HCT116 (cell line): ENCODE data around the gene GPR78. TPM values are rescaled to one million over a fixed set of nuclear protein-coding genes. Genes with fewer than 3 reads are reported as not detected.

Source experiments
- ATAC-seq: fragments of 200-7000 bp; cut with Tn5 transposase; 2 replicates; pipeline ENCODE4 v1.9.1; 2020; ENCODE audit warnings: mild to moderate bottlenecking, moderate library complexity
- BruUV-seq: library from RNA; stranded (reverse); fragments of 400-500 nt; replicated peaks from 2 replicates; lab custom pipeline; 2021; lab: Mats Ljungman, UMichigan
- CTCF ChIA-PET: fragments of 300-600 bp; sonication (Branson Sonifier 250); formaldehyde crosslinking; loops from one replicate; lab custom pipeline; 2021; ENCODE audit warnings: antibody characterized with exemption; lab: Charles Lee
- POLR2A ChIA-PET: fragments of 300-600, 350-600 bp; sonication (Branson Sonifier 250); formaldehyde crosslinking; loops from one replicate; lab custom pipeline; 2021; ENCODE audit warnings: antibody characterized with exemption; lab: Charles Lee
- RAD21 ChIA-PET, 2 experiments: fragments of 300-600 bp; sonication (Branson Sonifier 250); formaldehyde crosslinking; loops; one replicate each; lab custom pipeline; 2023; ENCODE audit warnings: low total read pairs in 2 of 2; ENCODE audit not compliant: uncharacterized antibody in 2 of 2, unreplicated experiment in 2 of 2, low non-redundant PET in 1 of 2; lab: Charles Lee
- DNase-seq: peaks from one replicate; pipeline ENCODE4 v3.0.0-alpha.2; 2010; ENCODE audit warnings: low read depth, low spot score
- H2AFZ ChIP-seq: fragments of 200-600 bp; shearing (Covaris generic), sonication (generic); 2 replicates; pipeline ENCODE4 v1.6.1; 2017; ENCODE audit warnings: low read depth, mixed run types, mixed read lengths, antibody characterized with exemption, low read length; ENCODE audit not compliant: poor library complexity, severe bottlenecking
- H3K27ac ChIP-seq: 2 replicates; pipeline ENCODE4 v1.5.1; 2012; ENCODE audit warnings: low read depth, low read length
- H3K27me3 ChIP-seq: fragments of 200-600 bp; sonication (generic); 2 replicates; pipeline ENCODE4 v1.6.1; 2016; ENCODE audit warnings: mixed run types, low read length, mixed read lengths; ENCODE audit not compliant: insufficient read depth
- H3K36me3 ChIP-seq, 2 experiments: fragments of 200-500 bp in 1 of 2; fragments of 200-600 bp in 1 of 2; sonication (Bioruptor generic) in 1 of 2; sonication (generic) in 1 of 2; 2 replicates each; pipeline versions ENCODE4 v1.5.1 to v1.6.1; 2014 to 2016; ENCODE audit warnings: low read length in 2 of 2, inconsistent platforms in 1 of 2, mixed read lengths in 1 of 2, mixed run types in 1 of 2; ENCODE audit not compliant: insufficient read depth in 2 of 2, control insufficient read depth in 1 of 2
- H3K4me1 ChIP-seq, 2 experiments: fragments of 200-600 bp in 1 of 2; sonication (generic) in 1 of 2; 2 replicates each; pipeline versions ENCODE4 v1.5.1 to v1.6.1; 2012 to 2017; ENCODE audit warnings: low read length in 2 of 2, inconsistent platforms in 1 of 2, mild to moderate bottlenecking in 1 of 2, mixed read lengths in 1 of 2, mixed run types in 1 of 2, moderate library complexity in 1 of 2; ENCODE audit not compliant: insufficient read depth in 2 of 2, control insufficient read depth in 1 of 2
- H3K4me2 ChIP-seq: fragments of 200-600 bp; sonication (generic); 2 replicates; pipeline ENCODE4 v1.6.1; 2017; ENCODE audit warnings: mixed run types, low read length, mixed read lengths
- H3K4me3 ChIP-seq, 2 experiments: fragments of 200-600 bp in 1 of 2; sonication (generic) in 1 of 2; replicated peaks in 1 of 2; 2 replicates each; pipeline ENCODE4 v1.5.1; 2011 to 2016; ENCODE audit warnings: low read length in 2 of 2, control low read depth in 1 of 2, low read depth in 1 of 2, mild to moderate bottlenecking in 1 of 2, mixed read lengths in 1 of 2, mixed run types in 1 of 2
- H3K79me2 ChIP-seq: fragments of 200-600 bp; sonication (generic); 2 replicates; pipeline ENCODE4 v1.6.1; 2017; ENCODE audit warnings: mild to moderate bottlenecking, mixed run types, low read length, moderate library complexity, mixed read lengths; ENCODE audit not compliant: insufficient read depth
- H3K9ac ChIP-seq: fragments of 200-600 bp; sonication (generic); 2 replicates; pipeline ENCODE4 v1.6.1; 2016; ENCODE audit warnings: low read length, mixed read lengths
- H3K9me2 ChIP-seq: fragments of 200-600 bp; sonication (generic), shearing (Covaris generic); 2 replicates; pipeline ENCODE4 v1.6.1; 2017; ENCODE audit warnings: mixed run types, mild to moderate bottlenecking, moderate library complexity; ENCODE audit not compliant: insufficient read depth
- H3K9me3 ChIP-seq, 2 experiments: fragments of 200-500 bp in 1 of 2; fragments of 200-600 bp in 1 of 2; sonication (Bioruptor generic) in 1 of 2; sonication (generic) in 1 of 2; 2 replicates each; pipeline ENCODE4 v1.6.1; 2014 to 2017; ENCODE audit warnings: low read length in 2 of 2, mixed read lengths in 2 of 2, inconsistent platforms in 1 of 2, low read depth in 1 of 2, mild to moderate bottlenecking in 1 of 2, mixed run types in 1 of 2, moderate library complexity in 1 of 2; ENCODE audit not compliant: control insufficient read depth in 1 of 2, insufficient read depth in 1 of 2
- H4K20me1 ChIP-seq: fragments of 200-600 bp; sonication (generic), shearing (Covaris generic); 2 replicates; pipeline ENCODE4 v1.6.1; 2017; ENCODE audit warnings: mixed run types, mild to moderate bottlenecking, moderate library complexity; ENCODE audit not compliant: insufficient read depth
- ATF3 ChIP-seq: IDR thresholded peaks from 2 replicates; pipeline ENCODE4 v1.6.1; 2012
- CEBPB ChIP-seq: IDR thresholded peaks from 2 replicates; pipeline ENCODE4 v1.6.1; 2012; ENCODE audit warnings: low read depth
- EGR1 ChIP-seq: IDR thresholded peaks from 2 replicates; pipeline ENCODE4 v1.6.1; 2012; ENCODE audit warnings: low read depth
- EZH2phosphoT487 ChIP-seq: fragments of 200-600 bp; IDR thresholded peaks from 2 replicates; pipeline ENCODE4 v1.6.1; 2018; ENCODE audit warnings: antibody characterized with exemption, borderline replicate concordance
- RAD21 ChIP-seq: IDR thresholded peaks from 2 replicates; pipeline ENCODE4 v1.6.1; 2012; ENCODE audit warnings: low read depth, mild to moderate bottlenecking
- SRF ChIP-seq: IDR thresholded peaks from 2 replicates; pipeline ENCODE4 v1.6.1; 2012; ENCODE audit warnings: low read depth
- TCF7L2 ChIP-seq: IDR thresholded peaks from 2 replicates; pipeline ENCODE4 v1.7.0; 2011; ENCODE audit warnings: borderline replicate concordance, inconsistent platforms; ENCODE audit not compliant: insufficient read depth, insufficient read length; ENCODE audit errors: extremely low read depth
- ZNF274 ChIP-seq: fragments of 200-500 bp; sonication (Bioruptor generic); IDR thresholded peaks from 2 replicates; pipeline ENCODE4 v1.6.1; 2014; ENCODE audit warnings: mild to moderate bottlenecking, low read depth, low read length, inconsistent platforms
- intact Hi-C: fragments of 100-400 bp; cut with micrococcal nuclease; formaldehyde crosslinking; loops from 2 replicates; pipeline ENCODE4 v1.10.0; 2022
- total RNA-seq: library from RNA; stranded (reverse); gene quantifications from one replicate; pipeline ENCODE4 v1.2.1, GENCODE V29; 2021; ENCODE audit not compliant: unreplicated experiment
- TF ChIP-seq, protein P1 (sequence below): IDR thresholded peaks from 2 replicates; pipeline ENCODE4 v1.6.1; 2012
- TF ChIP-seq, protein P2 (sequence below): IDR thresholded peaks from 2 replicates; pipeline ENCODE4 v1.6.1; 2011; ENCODE audit warnings: mild to moderate bottlenecking, low read length, moderate library complexity; ENCODE audit not compliant: insufficient replicate concordance; ENCODE audit errors: extremely low read depth
- TF ChIP-seq, protein P3 (sequence below), 3 experiments: fragments of 200-600 bp in 1 of 3; sonication (generic) in 1 of 3; IDR thresholded peaks in 2 of 3; conservative IDR thresholded peaks in 1 of 3; 2 replicates each; pipeline ENCODE4 v1.5.1; 2012 to 2017; ENCODE audit warnings: low read depth in 2 of 3, low read length in 2 of 3, antibody characterized with exemption in 1 of 3, borderline replicate concordance in 1 of 3, control low read depth in 1 of 3, mild to moderate bottlenecking in 1 of 3, mixed read lengths in 1 of 3, mixed run types in 1 of 3, moderate library complexity in 1 of 3; ENCODE audit not compliant: insufficient read depth in 1 of 3

GPR78 gene
- total RNA-seq, 1 experiment from 2014 or later: not detected

DNA sequence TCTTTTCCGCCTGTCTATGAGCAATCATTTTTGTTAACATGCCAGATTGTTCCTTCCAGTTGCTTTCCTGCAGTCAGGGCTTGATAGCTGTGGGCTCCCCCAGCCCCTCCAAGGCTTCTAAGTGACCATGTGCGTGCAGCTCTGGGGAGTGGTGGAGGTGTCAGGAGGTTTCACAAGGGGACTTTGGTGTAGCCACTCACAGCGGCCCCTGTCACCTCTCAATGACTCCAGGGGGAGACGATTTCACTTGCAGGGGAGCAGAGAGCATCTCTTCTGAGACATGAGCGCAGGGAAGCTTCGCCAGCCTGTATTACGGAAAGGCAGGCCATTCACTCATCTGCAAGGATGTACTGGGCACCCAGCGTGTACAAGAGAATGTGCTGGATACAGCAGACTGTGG is 3.1 kb upstream of the GPR78 start:
- ChIA-PET RAD21 (no interaction called here), POLR2A (no interaction called here), CTCF (no interaction called here)
- H3K36me3 ChIP-seq: no peaks in the 10 kb centered on the region
- H3K9ac ChIP-seq: no peak overlapping the region
- no peak overlapping the region for H2AFZ ChIP-seq
- peaks cover 26% of the 10 kb centered on the region for H3K27me3 ChIP-seq
- no TSS peak for BruUV-seq
- no peak overlapping the region for H3K4me3 ChIP-seq
- no peak overlapping the region for H3K4me2 ChIP-seq
- intact Hi-C loops: no loop called here
- TF ChIP-seq, protein P1, sequence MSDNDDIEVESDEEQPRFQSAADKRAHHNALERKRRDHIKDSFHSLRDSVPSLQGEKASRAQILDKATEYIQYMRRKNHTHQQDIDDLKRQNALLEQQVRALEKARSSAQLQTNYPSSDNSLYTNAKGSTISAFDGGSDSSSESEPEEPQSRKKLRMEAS: no peak
- no peak for TF ChIP-seq SRF
- no peak for TF ChIP-seq EGR1
- no peak for TF ChIP-seq ZNF274
- no peak for TF ChIP-seq CEBPB
- TF ChIP-seq EZH2phosphoT487: no peak
- no peaks in the 10 kb centered on the region for H3K79me2 ChIP-seq
- no peaks in the 10 kb centered on the region for H4K20me1 ChIP-seq
- no peak overlapping the region for H3K27ac ChIP-seq
- DNase-seq (no peak), ATAC-seq (no peak)
- H3K9me3 ChIP-seq: no peaks in the 10 kb centered on the region
- H3K9me2 ChIP-seq: no peaks in the 10 kb centered on the region
- peaks cover 0 to 7% of the 10 kb centered on the region in 2 experiments; a peak in 1 of 4 replicates for H3K4me1 ChIP-seq

DNA sequence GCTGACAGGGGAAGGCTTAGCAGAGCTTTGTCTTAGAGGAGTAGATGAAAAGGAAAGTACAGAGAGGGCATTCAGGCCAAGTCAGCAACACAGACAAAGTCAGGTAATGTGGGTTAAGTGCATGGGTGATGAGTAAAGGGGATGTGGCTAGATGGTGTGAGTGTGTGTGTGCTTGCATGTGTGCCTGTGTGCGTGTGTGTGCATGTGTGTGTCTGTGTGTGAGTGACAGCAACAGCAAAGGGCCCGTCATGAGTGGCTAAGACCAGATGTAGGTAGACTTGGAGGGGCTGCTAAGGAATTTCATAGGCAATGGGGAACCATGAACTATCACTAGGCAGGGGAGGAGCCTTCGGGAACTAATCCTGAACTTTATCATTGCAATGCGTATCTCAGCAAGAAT is 2.2 kb upstream of the GPR78 start:
- no peaks in the 10 kb centered on the region for H4K20me1 ChIP-seq
- no peak overlapping the region for H2AFZ ChIP-seq
- intact Hi-C loops: no loop called here
- no TSS peak for BruUV-seq
- H3K27me3 ChIP-seq: peaks cover 26% of the 10 kb centered on the region
- TF ChIP-seq, protein P1: no peak
- TF ChIP-seq RAD21 (no peak), TCF7L2 (no peak), ATF3 (no peak)
- TF ChIP-seq, protein P2, sequence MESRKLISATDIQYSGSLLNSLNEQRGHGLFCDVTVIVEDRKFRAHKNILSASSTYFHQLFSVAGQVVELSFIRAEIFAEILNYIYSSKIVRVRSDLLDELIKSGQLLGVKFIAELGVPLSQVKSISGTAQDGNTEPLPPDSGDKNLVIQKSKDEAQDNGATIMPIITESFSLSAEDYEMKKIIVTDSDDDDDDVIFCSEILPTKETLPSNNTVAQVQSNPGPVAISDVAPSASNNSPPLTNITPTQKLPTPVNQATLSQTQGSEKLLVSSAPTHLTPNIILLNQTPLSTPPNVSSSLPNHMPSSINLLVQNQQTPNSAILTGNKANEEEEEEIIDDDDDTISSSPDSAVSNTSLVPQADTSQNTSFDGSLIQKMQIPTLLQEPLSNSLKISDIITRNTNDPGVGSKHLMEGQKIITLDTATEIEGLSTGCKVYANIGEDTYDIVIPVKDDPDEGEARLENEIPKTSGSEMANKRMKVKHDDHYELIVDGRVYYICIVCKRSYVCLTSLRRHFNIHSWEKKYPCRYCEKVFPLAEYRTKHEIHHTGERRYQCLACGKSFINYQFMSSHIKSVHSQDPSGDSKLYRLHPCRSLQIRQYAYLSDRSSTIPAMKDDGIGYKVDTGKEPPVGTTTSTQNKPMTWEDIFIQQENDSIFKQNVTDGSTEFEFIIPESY: no peak
- TF ChIP-seq, protein P3, sequence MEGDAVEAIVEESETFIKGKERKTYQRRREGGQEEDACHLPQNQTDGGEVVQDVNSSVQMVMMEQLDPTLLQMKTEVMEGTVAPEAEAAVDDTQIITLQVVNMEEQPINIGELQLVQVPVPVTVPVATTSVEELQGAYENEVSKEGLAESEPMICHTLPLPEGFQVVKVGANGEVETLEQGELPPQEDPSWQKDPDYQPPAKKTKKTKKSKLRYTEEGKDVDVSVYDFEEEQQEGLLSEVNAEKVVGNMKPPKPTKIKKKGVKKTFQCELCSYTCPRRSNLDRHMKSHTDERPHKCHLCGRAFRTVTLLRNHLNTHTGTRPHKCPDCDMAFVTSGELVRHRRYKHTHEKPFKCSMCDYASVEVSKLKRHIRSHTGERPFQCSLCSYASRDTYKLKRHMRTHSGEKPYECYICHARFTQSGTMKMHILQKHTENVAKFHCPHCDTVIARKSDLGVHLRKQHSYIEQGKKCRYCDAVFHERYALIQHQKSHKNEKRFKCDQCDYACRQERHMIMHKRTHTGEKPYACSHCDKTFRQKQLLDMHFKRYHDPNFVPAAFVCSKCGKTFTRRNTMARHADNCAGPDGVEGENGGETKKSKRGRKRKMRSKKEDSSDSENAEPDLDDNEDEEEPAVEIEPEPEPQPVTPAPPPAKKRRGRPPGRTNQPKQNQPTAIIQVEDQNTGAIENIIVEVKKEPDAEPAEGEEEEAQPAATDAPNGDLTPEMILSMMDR (IDR thresholded peaks at IDR 0.05 in 2 of 3, conservative IDR thresholded peaks at IDR 0.05 in 1 of 3; ENCODE audit: borderline replicate concordance in 1 of 3, insufficient read depth in 1 of 3, low read depth in 2 of 3, low read length in 2 of 3): no peak
- no peak overlapping the region for H3K9ac ChIP-seq
- H3K9me3 ChIP-seq: no peaks in the 10 kb centered on the region
- DNase-seq: no peak
- ChIA-PET POLR2A (no interaction called here), CTCF (no interaction called here), RAD21 (no interaction called here)
- H3K4me3 ChIP-seq: no peak overlapping the region
- no peaks in the 10 kb centered on the region for H3K36me3 ChIP-seq
- H3K79me2 ChIP-seq: no peaks in the 10 kb centered on the region
- no peaks in the 10 kb centered on the region for H3K9me2 ChIP-seq
- no peak overlapping the region for H3K4me2 ChIP-seq
- H3K27ac ChIP-seq: no peak overlapping the region
- ATAC-seq: no peak
- no peaks in the 10 kb centered on the region for H3K4me1 ChIP-seq
